DMS53 treated with DMSO at 0.1 percent for 48 hours (cell line): ENCODE measurements around the gene APLN.

ENCODE experiments used
- DNase-seq: peaks from one replicate; lab custom pipeline; 2025; ENCODE audit not compliant: unreplicated experiment; lab: John Stamatoyannopoulos, UW

The APLN gene

GRCh38 chrX:129599996-129600395 is 54.8 kb downstream of the APLN start:
- no peak for DNase-seq

- no peak for DNase-seq
Measured at GRCh38 chrX:129599499-129599898, 55.3 kb downstream of the APLN start.

GRCh38 chrX:129597905-129598304 is 56.9 kb downstream of the APLN start:
- DNase-seq, result no peak

GRCh38 chrX:129596077-129596476 is 58.7 kb downstream of the APLN start:
- no peak for DNase-seq
